Femur (tissue), 1 donor: Measurements from ENCODE around the gene CEP72.
A peak's percentile ranks its signal among the peaks of the same experiment; 100 is the strongest.

Experiments used
- DNase-seq: peaks from one replicate; pipeline ENCODE4 v3.0.0-alpha.2; 2017

The CEP72 gene

GRCh38 chr5:661891-662750 is 50.0 kb downstream of the CEP72 start:
- no peak for DNase-seq

- no peak for DNase-seq
Measured at GRCh38 chr5:662751-663435, 50.8 kb downstream of the CEP72 start.

GRCh38 chr5:663436-664342 is 51.5 kb downstream of the CEP72 start:
- DNase-seq = no peak

DNA sequence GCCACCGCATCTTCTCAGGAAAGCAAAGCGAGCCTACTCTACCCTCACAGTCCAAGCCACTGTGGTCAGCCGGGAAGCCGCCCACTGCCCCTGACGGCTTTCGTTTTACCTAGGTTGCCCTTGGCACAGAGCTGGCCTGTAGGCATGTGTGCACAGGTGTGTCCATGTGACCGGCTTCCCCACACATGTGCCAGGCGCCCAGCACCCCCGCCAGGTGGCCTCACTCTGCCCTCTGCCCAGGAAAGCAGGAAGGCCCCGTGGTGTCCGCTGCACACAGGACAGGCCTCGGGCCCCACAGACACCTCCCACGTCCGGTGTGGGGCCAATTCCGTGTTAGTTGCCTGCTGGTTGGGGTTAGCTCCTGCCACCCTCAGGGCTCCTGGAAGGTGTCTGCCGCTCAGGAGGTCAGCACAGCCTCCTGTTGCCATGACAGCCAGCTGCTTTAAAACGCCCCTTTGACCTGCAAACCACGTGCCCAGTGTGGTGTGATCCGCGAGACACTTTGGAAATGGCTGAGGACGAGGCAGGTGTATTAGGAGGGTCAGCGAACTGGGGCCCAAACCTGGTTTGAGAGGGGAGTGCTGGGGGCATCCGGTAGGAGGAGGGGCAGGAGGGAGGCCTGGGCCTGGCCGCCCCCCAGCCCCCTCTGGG is 52.3 kb downstream of the CEP72 start:
- no peak for DNase-seq

GRCh38 chr5:664994-665360 is 52.8 kb downstream of the CEP72 start:
- no peak for DNase-seq

GRCh38 chr5:665541-665955 is 53.4 kb downstream of the CEP72 start:
- DNase-seq = no peak

DNA sequence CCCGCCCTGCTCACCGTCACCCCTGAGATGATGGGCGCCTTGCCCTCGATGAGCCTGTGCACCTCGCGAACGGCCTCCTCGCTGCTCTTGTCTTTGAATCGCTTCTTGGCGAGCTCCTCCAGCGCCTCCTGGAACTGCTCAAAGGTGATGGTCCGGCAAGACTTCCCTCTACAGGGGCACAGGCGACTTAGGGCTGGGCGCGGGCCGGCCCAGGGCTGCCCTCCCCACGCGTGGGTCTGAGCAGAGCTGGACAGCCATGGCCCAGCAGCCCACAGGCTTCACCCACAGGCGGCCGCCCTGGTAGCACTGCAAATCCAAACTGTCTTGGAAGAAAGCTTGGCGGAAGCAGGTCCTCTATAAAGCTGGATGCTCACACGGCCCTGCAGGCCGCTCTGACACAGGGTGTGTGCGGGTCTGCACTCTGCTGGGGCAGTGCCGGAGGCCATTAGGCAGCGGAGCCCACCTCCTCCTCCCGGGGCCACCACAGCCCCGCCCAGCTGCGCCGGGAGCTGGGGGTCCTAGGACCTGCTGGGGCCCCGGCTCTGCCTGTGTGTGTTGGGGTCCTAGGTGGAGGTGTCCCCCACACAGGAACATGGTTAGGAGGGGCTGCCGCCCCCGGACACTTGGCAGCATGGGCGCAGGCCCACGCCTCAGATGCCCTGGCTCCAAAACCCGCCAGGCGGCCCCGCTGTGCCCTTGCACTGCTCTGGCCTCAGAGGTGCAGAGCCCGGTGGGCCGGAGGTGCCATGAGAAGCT is 54.0 kb downstream of the CEP72 start:
- no peak for DNase-seq

- no peak for DNase-seq
Measured at GRCh38 chr5:666816-667498, 54.8 kb downstream of the CEP72 start.

- DNase-seq = no peak
Measured at GRCh38 chr5:668283-668995, 56.3 kb downstream of the CEP72 start.

DNA sequence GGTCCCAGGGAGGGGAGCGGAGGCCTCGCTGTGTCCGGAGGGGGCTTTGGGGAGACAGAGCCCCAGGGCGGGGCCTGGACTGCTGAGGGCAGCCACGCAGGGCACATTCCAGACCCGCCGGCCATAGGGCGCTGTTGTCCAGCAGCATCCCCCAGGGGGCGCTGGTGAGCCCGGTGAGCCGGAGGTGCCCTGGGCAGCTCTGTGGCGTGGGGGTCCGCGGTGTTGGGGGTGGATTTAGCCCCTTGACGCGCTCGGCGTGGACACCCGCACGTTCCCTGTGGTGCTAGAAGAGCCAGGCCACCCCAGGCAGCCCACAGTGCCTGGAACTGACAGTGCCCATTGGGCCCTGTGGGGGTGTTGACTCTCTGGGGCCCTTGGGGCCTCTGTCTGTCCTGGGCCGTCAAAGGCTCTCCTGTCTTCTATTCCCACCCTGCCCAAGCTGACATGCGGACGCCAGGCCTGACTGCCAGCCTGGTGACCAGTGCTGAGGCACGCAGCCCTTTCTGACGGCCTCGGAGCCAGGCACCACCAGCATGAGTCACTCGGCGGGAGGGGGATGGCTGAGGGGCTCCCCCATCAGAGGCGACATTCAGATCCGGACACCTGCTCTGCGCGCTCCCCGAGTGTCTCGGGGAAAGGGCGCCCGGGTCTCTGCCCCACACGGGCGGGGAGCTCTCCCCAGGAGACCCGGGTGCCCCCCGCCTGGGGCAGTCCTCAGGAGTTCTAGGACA is 57.1 kb downstream of the CEP72 start:
- no peak for DNase-seq

DNA sequence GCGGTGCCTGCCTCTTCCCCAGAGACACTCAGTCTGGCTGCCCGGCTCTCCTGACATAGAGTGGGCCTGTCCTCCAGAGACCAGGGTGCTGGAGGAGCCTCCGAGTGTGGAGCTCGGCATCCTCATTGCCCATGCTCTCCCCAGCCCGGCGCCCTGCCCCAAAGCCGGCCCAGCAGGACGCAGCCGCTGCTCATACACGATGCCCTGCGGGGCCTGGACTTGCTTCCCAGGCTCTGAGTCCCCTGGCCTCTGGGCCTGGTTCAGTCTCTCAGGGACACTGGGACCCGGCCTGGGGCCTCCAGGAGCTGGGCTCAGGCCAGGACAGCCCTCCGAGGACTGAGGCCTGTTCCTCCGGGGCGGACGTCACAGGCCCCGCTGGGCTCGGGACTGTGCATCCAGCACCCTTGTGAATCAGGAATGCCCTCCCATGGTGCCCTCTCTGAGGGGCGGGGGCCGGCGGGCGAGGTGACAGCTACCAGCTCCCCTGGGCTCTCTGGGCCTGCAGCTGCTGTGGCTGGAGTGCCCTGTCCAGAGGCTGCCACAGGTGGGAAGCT is 57.8 kb downstream of the CEP72 start:
- no peak for DNase-seq

DNA sequence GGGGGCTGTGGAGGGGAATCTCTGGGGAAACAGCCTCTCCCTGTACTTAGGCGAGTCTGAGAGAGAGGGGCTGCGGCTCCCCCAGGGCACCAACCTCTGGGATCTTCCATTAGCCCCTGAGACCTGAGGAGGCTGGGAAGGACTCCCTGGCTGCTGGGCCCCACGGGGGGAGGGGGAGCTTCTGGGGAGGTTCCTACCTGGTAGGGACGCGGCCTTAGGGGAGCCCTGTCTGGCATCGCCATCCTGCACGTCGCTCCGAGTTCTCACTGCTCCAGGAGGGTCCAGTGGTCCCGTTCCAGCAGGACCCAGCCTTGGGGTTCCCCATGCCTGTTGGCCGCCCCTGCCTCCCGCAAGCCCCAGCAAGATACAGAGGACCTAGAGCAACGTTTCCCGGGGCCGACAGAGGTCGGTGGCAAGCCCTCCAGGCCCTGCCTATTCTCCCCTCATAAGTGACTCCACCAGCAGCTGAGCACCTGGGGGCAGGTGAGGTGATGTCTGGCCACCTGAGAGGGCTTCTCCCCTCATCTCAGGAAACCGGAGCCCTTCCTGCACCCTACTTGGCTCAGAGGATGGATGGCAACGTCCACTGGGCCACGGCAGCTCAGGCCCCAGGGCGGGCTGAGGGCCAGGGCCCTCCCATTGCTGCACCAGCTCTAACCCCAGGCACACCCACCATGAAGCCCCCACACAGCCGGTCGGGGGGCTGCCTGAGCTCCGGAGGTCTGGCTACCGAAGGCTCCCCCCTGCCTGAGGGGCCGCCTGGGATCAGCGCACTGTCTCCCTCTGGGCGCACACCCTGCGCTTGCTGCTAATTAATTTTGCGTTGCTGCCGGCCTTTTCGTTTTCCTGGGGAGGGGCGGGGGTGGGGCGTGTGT is 58.5 kb downstream of the CEP72 start:
- DNase-seq = no peak

GRCh38 chr5:671459-672328 is 59.6 kb downstream of the CEP72 start:
- peak; percentile 78 for DNase-seq

- peak; percentile 92 for DNase-seq
Measured at GRCh38 chr5:672329-673160, 60.4 kb downstream of the CEP72 start.

- DNase-seq = peak; percentile 26
Measured at GRCh38 chr5:673161-673830, 61.2 kb downstream of the CEP72 start.
